Omental fat pad (tissue), 4 donors: ENCODE data around the gene TYK2. TPM values are rescaled to one million over a fixed set of nuclear protein-coding genes. Genes with fewer than 3 reads are reported as not detected.

Experiments used
- ATAC-seq: fragments of 150-250 bp; one replicate; pipeline ENCODE4 v1.9.1; 2016; ENCODE audit warnings: mild to moderate bottlenecking, moderate library complexity; ENCODE audit not compliant: low FRiP score
- DNase-seq: peaks from one replicate; pipeline ENCODE4 v3.0.0-alpha.2; 2019; ENCODE audit warnings: low spot score
- total RNA-seq, 4 donors: library from RNA; depleted of rRNA; stranded (reverse); fragments of >200 nt; gene quantifications; one replicate each; pipeline ENCODE4 v1.1.0, GENCODE V29; 2016
- TF ChIP-seq, protein P1 (sequence below), 3 donors: fragments of 450-650 bp; IDR thresholded peaks; one replicate each; pipeline ENCODE4 v1.5.1; 2016 to 2017; ENCODE audit warnings: antibody characterized with exemption in 3 of 3, mild to moderate bottlenecking in 3 of 3, moderate library complexity in 2 of 3

TYK2 gene
- total RNA-seq, 4 donors from 2014 or later, result 60.2 to 137 (median 76.9) TPM

- TF ChIP-seq, protein P1, sequence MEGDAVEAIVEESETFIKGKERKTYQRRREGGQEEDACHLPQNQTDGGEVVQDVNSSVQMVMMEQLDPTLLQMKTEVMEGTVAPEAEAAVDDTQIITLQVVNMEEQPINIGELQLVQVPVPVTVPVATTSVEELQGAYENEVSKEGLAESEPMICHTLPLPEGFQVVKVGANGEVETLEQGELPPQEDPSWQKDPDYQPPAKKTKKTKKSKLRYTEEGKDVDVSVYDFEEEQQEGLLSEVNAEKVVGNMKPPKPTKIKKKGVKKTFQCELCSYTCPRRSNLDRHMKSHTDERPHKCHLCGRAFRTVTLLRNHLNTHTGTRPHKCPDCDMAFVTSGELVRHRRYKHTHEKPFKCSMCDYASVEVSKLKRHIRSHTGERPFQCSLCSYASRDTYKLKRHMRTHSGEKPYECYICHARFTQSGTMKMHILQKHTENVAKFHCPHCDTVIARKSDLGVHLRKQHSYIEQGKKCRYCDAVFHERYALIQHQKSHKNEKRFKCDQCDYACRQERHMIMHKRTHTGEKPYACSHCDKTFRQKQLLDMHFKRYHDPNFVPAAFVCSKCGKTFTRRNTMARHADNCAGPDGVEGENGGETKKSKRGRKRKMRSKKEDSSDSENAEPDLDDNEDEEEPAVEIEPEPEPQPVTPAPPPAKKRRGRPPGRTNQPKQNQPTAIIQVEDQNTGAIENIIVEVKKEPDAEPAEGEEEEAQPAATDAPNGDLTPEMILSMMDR (IDR thresholded peaks at IDR 0.05), result no peak
- no peak for ATAC-seq
- DNase-seq, result no peak
Observed at GRCh38 chr19:10321874-10322835, 58.2 kb downstream of the TYK2 start.

GRCh38 chr19:10321417-10321797 lies 59.0 kb downstream of the TYK2 start:
- TF ChIP-seq, protein P1 (IDR thresholded peaks at IDR 0.05), result no peak
- DNase-seq, result no peak
- ATAC-seq, result no peak

- DNase-seq, result no peak
- ATAC-seq, result no peak
- TF ChIP-seq, protein P1 (IDR thresholded peaks at IDR 0.05), result no peak
Observed at GRCh38 chr19:10320602-10321416, 59.6 kb downstream of the TYK2 start.

GRCh38 chr19:10318807-10319682 lies 61.3 kb downstream of the TYK2 start:
- ATAC-seq (no peak), DNase-seq (no peak)
- TF ChIP-seq, protein P1 (IDR thresholded peaks at IDR 0.05), result no peak

- ATAC-seq (no peak), DNase-seq (no peak)
- TF ChIP-seq, protein P1 (IDR thresholded peaks at IDR 0.05), result no peak
Observed at GRCh38 chr19:10317857-10318462, 62.4 kb downstream of the TYK2 start.
